Measurements from ENCODE around the gene A4GNT.

Gene A4GNT

GRCh38 chr3:138079901-138080300 is 52.3 kb downstream of the A4GNT start:
- Mint-ChIP-seq H3K9me3 (peaks cover 7% of the 10 kb centered on the region), H3K27ac (no peak overlapping the region), H3K4me1 (peaks cover 10% of the 10 kb centered on the region), H3K4me3 (no peak overlapping the region), H3K36me3 (ENCODE audit: low read depth) (peaks cover 69% of the 10 kb centered on the region), H3K27me3 (ENCODE audit: low read depth) (no peaks in the 10 kb centered on the region)
- TF ChIP-seq CTCF (IDR thresholded peaks at IDR 0.05; ENCODE audit: unreplicated experiment in 3 of 3), result no peak

- no peaks in the 10 kb centered on the region for H3K27me3 Mint-ChIP-seq (ENCODE audit: low read depth)
- H3K27ac Mint-ChIP-seq, result no peak overlapping the region
- peaks cover 10% of the 10 kb centered on the region for H3K4me1 Mint-ChIP-seq
- H3K36me3 Mint-ChIP-seq (ENCODE audit: low read depth), result peaks cover 67% of the 10 kb centered on the region
- H3K4me3 Mint-ChIP-seq, result no peak overlapping the region
- H3K9me3 Mint-ChIP-seq, result peaks cover 10% of the 10 kb centered on the region
- no peak for TF ChIP-seq CTCF (IDR thresholded peaks at IDR 0.05; ENCODE audit: unreplicated experiment in 3 of 3)
These were observed 53.3 kb downstream of the A4GNT start for GRCh38 chr3:138078901-138079344.

GRCh38 chr3:138078096-138078495 is 54.1 kb downstream of the A4GNT start:
- H3K9me3 Mint-ChIP-seq, result peaks cover 10% of the 10 kb centered on the region
- peaks cover 68% of the 10 kb centered on the region for H3K36me3 Mint-ChIP-seq (ENCODE audit: low read depth)
- H3K4me1 Mint-ChIP-seq, result peaks cover 10% of the 10 kb centered on the region
- H3K27ac Mint-ChIP-seq, result no peak overlapping the region
- H3K27me3 Mint-ChIP-seq (ENCODE audit: low read depth), result no peaks in the 10 kb centered on the region
- TF ChIP-seq CTCF (IDR thresholded peaks at IDR 0.05; ENCODE audit: unreplicated experiment in 3 of 3), result no peak
- H3K4me3 Mint-ChIP-seq, result no peak overlapping the region

Data from nephron (organoid).